ENCODE results near the gene CCL27. TPM values are rescaled to one million over a fixed set of nuclear protein-coding genes. Genes with fewer than 3 reads are reported as not detected.

CCL27 gene
- total RNA-seq, 4 donors from 2014 or later: not detected

DNA sequence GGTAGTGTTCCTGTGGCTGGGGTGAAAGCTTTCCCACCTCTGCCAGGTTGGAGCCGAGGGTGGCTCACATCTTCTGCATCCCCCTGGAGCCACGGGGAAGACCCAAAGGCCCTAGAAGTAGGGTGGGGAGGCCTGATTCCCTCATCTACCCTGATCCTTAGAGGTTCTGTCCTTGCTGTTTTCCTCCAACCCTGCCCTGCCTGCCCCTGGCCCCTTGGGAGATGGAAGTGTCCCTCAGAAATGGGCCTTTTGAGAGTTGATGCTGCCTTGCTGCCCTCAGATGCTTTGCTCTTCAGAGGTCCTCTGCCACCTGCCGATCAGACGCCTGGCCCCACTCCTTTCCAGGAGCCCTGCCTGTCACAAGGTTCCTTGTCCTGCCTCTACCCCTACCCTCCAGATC lies 22.4 kb upstream of the CCL27 start:
- 90 to 91% methylated on average over 4 of the region's 4 CpGs for WGBS, 2 donors

DNA sequence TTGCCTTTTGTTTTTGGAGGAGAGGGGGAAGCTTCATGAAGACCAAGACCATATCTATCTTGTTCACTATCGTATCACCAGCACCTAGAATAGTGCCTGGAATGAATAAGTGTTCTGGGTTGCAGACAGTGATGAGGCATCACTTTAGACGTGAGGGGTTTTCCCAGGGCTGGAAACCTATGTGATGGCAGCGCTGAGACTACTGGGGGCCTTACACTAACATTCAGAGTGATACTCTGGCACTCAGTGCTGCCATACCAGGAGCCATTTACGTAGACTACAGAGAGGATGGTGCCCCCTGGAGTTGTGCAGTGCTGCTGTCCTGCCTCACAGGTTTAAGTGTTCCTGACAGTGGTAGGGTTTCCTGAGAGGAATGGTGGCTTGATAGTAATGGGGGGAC lies 21.7 kb upstream of the CCL27 start:
- DNase-seq: no peak
- Histone ChIP-seq H3K9me3 (no peaks in the 10 kb centered on the region), H3K36me3 (no peaks in the 10 kb centered on the region), H3K4me1 (peaks cover 0 to 43% (median 0%) of the 10 kb centered on the region in 3 donors), H3K4me3 (no peak overlapping the region), H3K27ac (no peak overlapping the region), H3K27me3 (no peaks in the 10 kb centered on the region)
- 48 to 88% methylated on average over 3 to 4 of the region's 4 CpGs for WGBS, 2 donors
- intact Hi-C loops (cut with DNase I): no loop called here
- no peak for TF ChIP-seq POLR2A (IDR thresholded peaks at IDR 0.05)
- TF ChIP-seq, protein P1, sequence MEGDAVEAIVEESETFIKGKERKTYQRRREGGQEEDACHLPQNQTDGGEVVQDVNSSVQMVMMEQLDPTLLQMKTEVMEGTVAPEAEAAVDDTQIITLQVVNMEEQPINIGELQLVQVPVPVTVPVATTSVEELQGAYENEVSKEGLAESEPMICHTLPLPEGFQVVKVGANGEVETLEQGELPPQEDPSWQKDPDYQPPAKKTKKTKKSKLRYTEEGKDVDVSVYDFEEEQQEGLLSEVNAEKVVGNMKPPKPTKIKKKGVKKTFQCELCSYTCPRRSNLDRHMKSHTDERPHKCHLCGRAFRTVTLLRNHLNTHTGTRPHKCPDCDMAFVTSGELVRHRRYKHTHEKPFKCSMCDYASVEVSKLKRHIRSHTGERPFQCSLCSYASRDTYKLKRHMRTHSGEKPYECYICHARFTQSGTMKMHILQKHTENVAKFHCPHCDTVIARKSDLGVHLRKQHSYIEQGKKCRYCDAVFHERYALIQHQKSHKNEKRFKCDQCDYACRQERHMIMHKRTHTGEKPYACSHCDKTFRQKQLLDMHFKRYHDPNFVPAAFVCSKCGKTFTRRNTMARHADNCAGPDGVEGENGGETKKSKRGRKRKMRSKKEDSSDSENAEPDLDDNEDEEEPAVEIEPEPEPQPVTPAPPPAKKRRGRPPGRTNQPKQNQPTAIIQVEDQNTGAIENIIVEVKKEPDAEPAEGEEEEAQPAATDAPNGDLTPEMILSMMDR (IDR thresholded peaks at IDR 0.05): no peak

More for the DNA sequence above, 22.4 kb upstream of the CCL27 start:
- peaks cover 0 to 45% (median 0%) of the 10 kb centered on the region in 3 donors for H3K4me1 ChIP-seq
- peak overlapping the region in 1 of 4 donors; percentile 55 for H3K27ac ChIP-seq
- H3K36me3 ChIP-seq: no peaks in the 10 kb centered on the region
- H3K27me3 ChIP-seq: no peaks in the 10 kb centered on the region
- no peak overlapping the region for H3K4me3 ChIP-seq
- H3K9me3 ChIP-seq: no peaks in the 10 kb centered on the region
- no peak for DNase-seq
- intact Hi-C loops (cut with DNase I): no loop called here
- TF ChIP-seq, protein P1 (IDR thresholded peaks at IDR 0.05): no peak
- no peak for TF ChIP-seq POLR2A (IDR thresholded peaks at IDR 0.05)

DNA sequence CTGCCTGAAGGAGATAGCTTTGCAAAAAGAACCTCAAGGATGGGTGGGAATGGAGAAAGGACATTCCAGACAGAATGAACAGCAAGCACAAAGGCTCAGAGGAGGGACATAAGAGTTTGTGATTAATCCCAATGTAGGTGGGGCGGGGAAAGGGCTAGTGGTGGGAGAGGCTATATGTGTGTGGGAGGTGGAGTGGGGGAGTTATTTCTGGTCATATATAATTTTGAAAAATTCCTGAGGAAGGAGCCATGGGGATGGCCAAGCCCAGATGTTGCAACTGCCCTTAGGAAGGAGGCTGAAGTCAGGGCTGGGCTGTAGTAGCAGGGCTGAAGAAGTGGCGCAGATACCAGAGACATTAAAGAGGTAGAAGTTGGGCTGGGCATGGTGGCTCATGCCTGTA lies 13.4 kb upstream of the CCL27 start:
- WGBS, 2 donors: 91 to 98% methylated on average over 2 of the region's 2 CpGs
- no peak for TF ChIP-seq POLR2A (IDR thresholded peaks at IDR 0.05)
- TF ChIP-seq, protein P1 (IDR thresholded peaks at IDR 0.05): no peak
- Histone ChIP-seq H3K4me3 (no peak overlapping the region), H3K4me1 (no peaks in the 10 kb centered on the region), H3K9me3 (no peaks in the 10 kb centered on the region), H3K27me3 (no peaks in the 10 kb centered on the region), H3K36me3 (no peaks in the 10 kb centered on the region), H3K27ac (peak overlapping the region in 1 of 4 donors; percentile 3)
- DNase-seq: no peak
- intact Hi-C loops (cut with DNase I): no loop called here

DNA sequence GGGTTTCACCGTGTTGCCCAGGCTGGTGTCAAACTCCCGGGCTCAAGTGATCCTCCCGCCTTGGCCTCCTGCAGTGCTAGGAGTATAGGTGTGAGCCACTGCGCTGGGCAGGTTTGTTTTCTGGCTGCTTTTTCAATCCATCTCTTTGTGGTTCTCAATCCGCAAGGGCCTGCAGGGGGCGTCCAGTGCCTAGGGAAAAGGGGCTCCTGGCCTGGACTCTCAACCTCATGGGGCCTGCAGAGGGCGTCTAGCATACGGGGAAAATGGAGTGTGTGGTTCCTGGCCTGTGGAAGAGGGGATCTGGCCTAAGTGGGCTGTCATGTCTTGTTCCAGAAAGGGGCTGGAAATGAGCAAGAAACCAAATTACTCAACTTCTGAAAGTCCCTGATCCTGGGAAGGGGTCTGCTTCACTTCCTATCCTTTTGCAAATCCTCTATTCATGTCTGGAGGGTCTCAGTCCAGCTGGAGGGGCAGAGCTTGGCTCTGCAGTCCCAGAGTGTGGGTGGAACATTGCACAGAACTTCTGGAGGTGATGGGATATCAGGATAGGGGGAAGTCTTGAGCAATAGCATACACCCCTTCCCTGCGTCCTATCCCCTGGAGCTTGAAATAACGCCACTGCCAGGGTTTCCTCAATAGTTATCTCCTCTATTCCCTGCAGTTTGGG lies 12.7 kb upstream of the CCL27 start:
- TF ChIP-seq POLR2A (IDR thresholded peaks at IDR 0.05): no peak
- TF ChIP-seq, protein P1 (IDR thresholded peaks at IDR 0.05): peak; percentile 14 to 60 (median 48)
- WGBS, 2 donors: 11 to 100% methylated on average over 2 to 3 of the region's 10 CpGs
- Histone ChIP-seq H3K27me3 (no peaks in the 10 kb centered on the region), H3K9me3 (no peaks in the 10 kb centered on the region), H3K36me3 (no peaks in the 10 kb centered on the region), H3K4me1 (no peaks in the 10 kb centered on the region), H3K27ac (peak overlapping the region in 1 of 4 donors; percentile 3), H3K4me3 (no peak overlapping the region)
- intact Hi-C loops (cut with DNase I): no loop called here
- no peak for DNase-seq

DNA sequence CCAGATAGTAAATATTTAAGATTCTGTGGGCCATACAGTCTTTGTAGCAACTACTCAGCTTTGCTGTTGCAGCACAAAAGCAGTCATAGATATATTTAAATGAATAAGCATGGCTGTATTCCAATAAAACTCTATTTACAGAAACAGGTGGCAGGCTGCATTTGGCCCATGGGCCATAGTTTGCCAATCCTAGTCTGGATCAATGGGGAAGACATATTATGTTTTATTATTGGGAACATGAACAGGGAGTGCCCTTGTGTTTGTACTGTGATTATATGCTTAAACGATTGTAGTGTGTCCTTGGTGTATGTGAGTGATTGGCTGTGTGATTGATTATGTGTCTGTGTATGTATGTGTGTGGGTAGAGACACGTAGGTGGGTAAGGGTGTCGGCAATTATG lies 12.0 kb upstream of the CCL27 start:
- Histone ChIP-seq H3K36me3 (peaks cover 0 to 7% (median 0%) of the 10 kb centered on the region in 3 donors), H3K9me3 (no peaks in the 10 kb centered on the region), H3K4me1 (no peaks in the 10 kb centered on the region), H3K27me3 (no peaks in the 10 kb centered on the region), H3K4me3 (no peak overlapping the region), H3K27ac (no peak overlapping the region)
- DNase-seq: no peak
- WGBS, 2 donors: 74 to 77% methylated on average over 3 of the region's 3 CpGs
- intact Hi-C loops (cut with DNase I): no loop called here
- no peak for TF ChIP-seq POLR2A (IDR thresholded peaks at IDR 0.05)

Data from esophagus squamous epithelium (tissue), 5 donors.